ENCODE measurements around the gene NLN. TPM values are rescaled to one million over a fixed set of nuclear protein-coding genes. Genes with fewer than 3 reads are reported as not detected.

NLN gene
- total RNA-seq, 1 donor, result 30.2 TPM

GRCh38 chr5:65854925-65855324, 132.9 kb downstream of the NLN start:
- DNase-seq (ENCODE audit: low read depth), result peak; percentile 35
- no peak overlapping the region for H3K4me3 ChIP-seq (ENCODE audit: low read depth, low read length)
- TF ChIP-seq, protein P1, sequence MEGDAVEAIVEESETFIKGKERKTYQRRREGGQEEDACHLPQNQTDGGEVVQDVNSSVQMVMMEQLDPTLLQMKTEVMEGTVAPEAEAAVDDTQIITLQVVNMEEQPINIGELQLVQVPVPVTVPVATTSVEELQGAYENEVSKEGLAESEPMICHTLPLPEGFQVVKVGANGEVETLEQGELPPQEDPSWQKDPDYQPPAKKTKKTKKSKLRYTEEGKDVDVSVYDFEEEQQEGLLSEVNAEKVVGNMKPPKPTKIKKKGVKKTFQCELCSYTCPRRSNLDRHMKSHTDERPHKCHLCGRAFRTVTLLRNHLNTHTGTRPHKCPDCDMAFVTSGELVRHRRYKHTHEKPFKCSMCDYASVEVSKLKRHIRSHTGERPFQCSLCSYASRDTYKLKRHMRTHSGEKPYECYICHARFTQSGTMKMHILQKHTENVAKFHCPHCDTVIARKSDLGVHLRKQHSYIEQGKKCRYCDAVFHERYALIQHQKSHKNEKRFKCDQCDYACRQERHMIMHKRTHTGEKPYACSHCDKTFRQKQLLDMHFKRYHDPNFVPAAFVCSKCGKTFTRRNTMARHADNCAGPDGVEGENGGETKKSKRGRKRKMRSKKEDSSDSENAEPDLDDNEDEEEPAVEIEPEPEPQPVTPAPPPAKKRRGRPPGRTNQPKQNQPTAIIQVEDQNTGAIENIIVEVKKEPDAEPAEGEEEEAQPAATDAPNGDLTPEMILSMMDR (IDR thresholded peaks at IDR 0.05; ENCODE audit: insufficient read depth, low read length), result no peak

DNA sequence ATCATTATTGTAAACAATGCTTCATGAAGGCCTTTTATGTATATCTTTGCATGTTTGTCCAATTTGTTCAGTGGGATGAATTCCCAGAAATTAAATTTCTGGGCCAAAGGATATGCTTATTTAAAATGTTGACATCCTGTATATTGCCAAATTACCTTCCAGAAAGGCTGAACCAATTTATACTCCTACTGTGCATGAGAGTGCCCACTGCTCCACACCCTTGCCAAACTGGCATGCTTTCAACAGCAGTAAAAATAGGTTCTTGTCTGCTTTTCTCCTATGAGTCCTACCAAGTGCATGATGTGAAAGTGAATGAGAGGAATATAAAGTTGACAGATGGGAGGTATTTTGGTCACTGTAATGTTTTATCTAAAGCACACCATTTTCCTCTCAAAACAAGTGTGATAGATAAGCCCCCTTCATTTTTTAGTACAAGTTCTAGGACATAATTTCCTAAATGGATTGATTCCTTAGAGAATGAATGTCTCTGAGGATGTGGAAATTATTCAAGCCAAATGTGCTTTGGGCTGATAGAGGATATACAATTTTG, 133.8 kb downstream of the NLN start:
- H3K4me3 ChIP-seq (ENCODE audit: low read depth, low read length), result no peak overlapping the region
- DNase-seq (ENCODE audit: low read depth), result no peak
- TF ChIP-seq, protein P1 (IDR thresholded peaks at IDR 0.05; ENCODE audit: insufficient read depth, low read length), result no peak

- TF ChIP-seq, protein P1 (IDR thresholded peaks at IDR 0.05; ENCODE audit: insufficient read depth, low read length), result no peak
- no peak overlapping the region for H3K4me3 ChIP-seq (ENCODE audit: low read depth, low read length)
- no peak for DNase-seq (ENCODE audit: low read depth)
Observed at GRCh38 chr5:65856520-65856919, 134.5 kb downstream of the NLN start.

- no peak for DNase-seq (ENCODE audit: low read depth)
- TF ChIP-seq, protein P1 (IDR thresholded peaks at IDR 0.05; ENCODE audit: insufficient read depth, low read length), result no peak
- H3K4me3 ChIP-seq (ENCODE audit: low read depth, low read length), result no peak overlapping the region
Observed at GRCh38 chr5:65858316-65858715, 136.3 kb downstream of the NLN start.

DNA sequence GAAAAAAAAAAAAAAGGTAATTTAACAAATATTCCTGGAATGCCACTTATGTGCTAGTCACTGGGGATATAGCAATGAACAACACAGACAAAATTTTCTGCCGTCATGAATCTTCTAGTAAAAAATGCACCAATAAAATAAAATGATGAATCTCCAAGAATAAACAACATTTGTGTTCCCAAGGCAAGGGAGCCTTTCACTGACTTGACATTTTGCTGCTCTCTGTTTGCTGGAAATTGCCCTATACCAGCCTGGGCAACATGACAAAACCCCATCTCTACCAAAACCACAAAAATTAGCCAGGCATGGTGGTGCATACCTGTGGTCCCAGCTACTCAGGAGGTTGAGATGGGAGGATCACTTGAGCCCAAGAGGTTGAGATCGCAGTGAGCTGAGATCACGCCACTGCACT, 139.8 kb downstream of the NLN start:
- TF ChIP-seq, protein P1 (IDR thresholded peaks at IDR 0.05; ENCODE audit: insufficient read depth, low read length), result no peak
- DNase-seq (ENCODE audit: low read depth), result peak; percentile 88
- no peak overlapping the region for H3K4me3 ChIP-seq (ENCODE audit: low read depth, low read length)

GRCh38 chr5:65862384-65862783, 140.4 kb downstream of the NLN start:
- peak; percentile 33 for DNase-seq (ENCODE audit: low read depth)
- TF ChIP-seq, protein P1 (IDR thresholded peaks at IDR 0.05; ENCODE audit: insufficient read depth, low read length), result no peak
- no peak overlapping the region for H3K4me3 ChIP-seq (ENCODE audit: low read depth, low read length)

DNA sequence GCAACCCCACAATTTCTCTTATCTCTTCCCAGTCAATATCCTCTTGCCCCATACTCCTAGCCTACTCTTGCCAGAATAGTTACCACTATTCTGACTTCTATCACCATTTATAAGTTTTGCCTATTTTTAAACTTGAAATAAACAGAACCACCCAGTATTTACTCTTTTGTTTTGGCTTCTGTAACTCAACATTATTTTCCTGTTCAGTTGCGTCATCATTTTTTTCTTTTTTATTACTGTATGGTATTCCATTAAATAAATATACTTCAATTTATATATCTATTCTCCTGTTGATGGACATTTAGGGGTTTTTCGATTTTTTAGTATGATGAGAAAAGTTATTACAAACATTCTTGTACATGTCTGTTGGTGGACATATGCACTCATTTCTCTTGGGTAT, 141.7 kb downstream of the NLN start:
- H3K4me3 ChIP-seq (ENCODE audit: low read depth, low read length), result no peak overlapping the region
- no peak for DNase-seq (ENCODE audit: low read depth)
- TF ChIP-seq, protein P1 (IDR thresholded peaks at IDR 0.05; ENCODE audit: insufficient read depth, low read length), result no peak

Measured in fibroblast of the aortic adventitia (primary cell).